H9 (cell line): ENCODE data around the gene RPL19. TPM values are rescaled to one million over a fixed set of nuclear protein-coding genes. Genes with fewer than 3 reads are reported as not detected.

ENCODE experiments used
- DNase-seq: peaks from one replicate; pipeline ENCODE4 v3.0.0-alpha.2; 2017
- H2AFZ ChIP-seq: one replicate; pipeline ENCODE4 v1.6.1; 2013; ENCODE audit warnings: mild to moderate bottlenecking, low read length, control low read depth, moderate library complexity
- H2AK5ac ChIP-seq: 2 replicates; pipeline ENCODE4 v1.6.1; 2013; ENCODE audit warnings: low read length, control low read depth, mixed read lengths; ENCODE audit not compliant: insufficient read length
- H2BK120ac ChIP-seq: one replicate; pipeline ENCODE4 v1.6.1; 2013; ENCODE audit warnings: low read depth, mild to moderate bottlenecking, low read length, control low read depth, inconsistent platforms; ENCODE audit not compliant: poor library complexity, severe bottlenecking
- H2BK12ac ChIP-seq: 2 replicates; pipeline ENCODE4 v1.6.1; 2013; ENCODE audit warnings: low read length, control low read depth, mixed read lengths, low read depth; ENCODE audit not compliant: insufficient read length
- H2BK15ac ChIP-seq: 2 replicates; pipeline ENCODE4 v1.6.1; 2013; ENCODE audit warnings: low read depth, low read length, control low read depth
- H2BK20ac ChIP-seq: one replicate; pipeline ENCODE4 v1.6.1; 2013; ENCODE audit warnings: low read depth, mild to moderate bottlenecking, low read length, control low read depth, inconsistent platforms; ENCODE audit not compliant: poor library complexity, severe bottlenecking
- H2BK5ac ChIP-seq: 2 replicates; pipeline ENCODE4 v1.6.1; 2013; ENCODE audit warnings: low read length, control low read depth, mixed read lengths; ENCODE audit not compliant: insufficient read length
- H3K14ac ChIP-seq: 2 replicates; pipeline ENCODE4 v1.6.1; 2013; ENCODE audit warnings: low read length, control low read depth; ENCODE audit not compliant: insufficient read depth
- H3K18ac ChIP-seq: 2 replicates; pipeline ENCODE4 v1.6.1; 2013; ENCODE audit warnings: low read depth, mild to moderate bottlenecking, mixed read lengths, low read length, control low read depth; ENCODE audit not compliant: insufficient read length
- H3K23ac ChIP-seq: 2 replicates; pipeline ENCODE4 v1.6.1; 2013; ENCODE audit warnings: low read length, control low read depth, mixed read lengths, low read depth; ENCODE audit not compliant: insufficient read length
- H3K23me2 ChIP-seq: 2 replicates; pipeline ENCODE4 v1.6.1; 2013; ENCODE audit warnings: low read depth, mild to moderate bottlenecking, mixed read lengths, low read length, control low read depth; ENCODE audit not compliant: insufficient read length, poor library complexity, severe bottlenecking
- H3K27ac ChIP-seq: 2 replicates; pipeline ENCODE4 v1.5.1; 2013; ENCODE audit warnings: low read length, control low read depth, mixed read lengths, low read depth; ENCODE audit not compliant: insufficient read length
- H3K27me3 ChIP-seq: 2 replicates; pipeline ENCODE4 v1.6.1; 2013; ENCODE audit warnings: low read length, control low read depth, inconsistent platforms; ENCODE audit not compliant: insufficient read depth
- H3K4ac ChIP-seq: 2 replicates; pipeline ENCODE4 v1.6.1; 2013; ENCODE audit warnings: low read depth, mild to moderate bottlenecking, control low read depth, inconsistent platforms, low read length, moderate library complexity
- H3K4me1 ChIP-seq: 2 replicates; pipeline ENCODE4 v1.6.1; 2013; ENCODE audit warnings: low read length, control low read depth, inconsistent platforms; ENCODE audit not compliant: insufficient read depth
- H3K4me2 ChIP-seq: 2 replicates; pipeline ENCODE4 v1.6.1; 2013; ENCODE audit warnings: low read length, control low read depth, mixed read lengths; ENCODE audit not compliant: insufficient read length, insufficient read depth
- H3K56ac ChIP-seq: 2 replicates; pipeline ENCODE4 v1.6.1; 2013; ENCODE audit warnings: low read depth, mild to moderate bottlenecking, mixed read lengths, low read length, control low read depth; ENCODE audit not compliant: insufficient read length
- H3K79me1 ChIP-seq: 2 replicates; pipeline ENCODE4 v1.6.1; 2013; ENCODE audit warnings: low read depth, mild to moderate bottlenecking, moderate library complexity, low read length, control low read depth, inconsistent platforms; ENCODE audit not compliant: insufficient read depth, poor library complexity, severe bottlenecking
- H3K79me2 ChIP-seq: 2 replicates; pipeline ENCODE4 v1.6.1; 2013; ENCODE audit warnings: low read length, control low read depth, inconsistent platforms; ENCODE audit not compliant: insufficient read depth
- H3K9ac ChIP-seq: 2 replicates; pipeline ENCODE4 v1.6.1; 2013; ENCODE audit warnings: low read length, control low read depth, mixed read lengths; ENCODE audit not compliant: insufficient read length; ENCODE audit errors: extremely low read depth
- H3K9me3 ChIP-seq: one replicate; pipeline ENCODE4 v1.6.1; 2013; ENCODE audit warnings: low read depth, low read length, inconsistent platforms; ENCODE audit not compliant: control insufficient read depth
- H3T11ph ChIP-seq: one replicate; pipeline ENCODE4 v1.6.1; 2013; ENCODE audit warnings: mild to moderate bottlenecking, low read length, control low read depth, inconsistent platforms
- H4K20me1 ChIP-seq: one replicate; pipeline ENCODE4 v1.6.1; 2013; ENCODE audit not compliant: control insufficient read depth, insufficient read length, insufficient read depth
- H4K5ac ChIP-seq: 2 replicates; pipeline ENCODE4 v1.6.1; 2013; ENCODE audit warnings: low read depth, mild to moderate bottlenecking, mixed read lengths, low read length, control low read depth; ENCODE audit not compliant: insufficient read length
- H4K8ac ChIP-seq: replicated peaks from 2 replicates; pipeline ENCODE4 v1.6.1; 2013; ENCODE audit warnings: low read length, control low read depth, mixed read lengths, low read depth; ENCODE audit not compliant: insufficient read length
- H4K91ac ChIP-seq: 2 replicates; pipeline ENCODE4 v1.6.1; 2013; ENCODE audit warnings: low read depth, mild to moderate bottlenecking, moderate library complexity, mixed read lengths, low read length, control low read depth; ENCODE audit not compliant: insufficient read length
- H3K27ac Mint-ChIP-seq, 3 experiments: 2 replicates in 2 of 3; 3 replicates in 1 of 3; pipeline ENCODE4 v1.8.0; 2020 to 2021; ENCODE audit warnings: mixed read lengths in 3 of 3, mild to moderate bottlenecking in 1 of 3, moderate library complexity in 1 of 3
- H3K27me3 Mint-ChIP-seq: 2 replicates; pipeline ENCODE4 v1.8.0; 2021; ENCODE audit warnings: low read depth, mild to moderate bottlenecking, moderate library complexity, mixed read lengths
- H3K36me3 Mint-ChIP-seq, 3 experiments: 2 replicates in 2 of 3; 3 replicates in 1 of 3; pipeline ENCODE4 v1.8.0; 2020 to 2021; ENCODE audit warnings: low read depth in 3 of 3, mixed read lengths in 3 of 3; ENCODE audit not compliant: insufficient read depth in 1 of 3
- H3K4me1 Mint-ChIP-seq, 2 experiments: 2 replicates each; pipeline ENCODE4 v1.8.0; 2020; ENCODE audit warnings: mixed read lengths in 2 of 2
- H3K4me3 Mint-ChIP-seq, 2 experiments: 2 replicates in 1 of 2; 3 replicates in 1 of 2; pipeline ENCODE4 v1.8.0; 2020 to 2021; ENCODE audit warnings: mild to moderate bottlenecking in 2 of 2, mixed read lengths in 2 of 2, moderate library complexity in 1 of 2
- H3K9me3 Mint-ChIP-seq, 2 experiments: 2 replicates in 1 of 2; 3 replicates in 1 of 2; pipeline ENCODE4 v1.8.0; 2020; ENCODE audit warnings: mild to moderate bottlenecking in 2 of 2, mixed read lengths in 2 of 2, moderate library complexity in 1 of 2
- CTCF ChIP-seq: fragments of 200-600 bp; sonication (generic); conservative IDR thresholded peaks from 3 replicates; pipeline ENCODE4 v1.8.0; 2021; ENCODE audit warnings: antibody characterized with exemption, mild to moderate bottlenecking
- WGBS: extraction: QIAGEN DNeasy Blood & Tissue Kit; methylation state at CpG from one replicate; pipeline ENCODE4 v1.1.7; 2013; ENCODE audit warnings: missing lambda C conversion rate, low lambda C conversion rate, mixed read lengths; ENCODE audit not compliant: insufficient read length; ENCODE audit errors: extremely low coverage; 5-methylcytosine and 5-hydroxymethylcytosine counted together
- total RNA-seq: library from RNA; stranded (reverse); gene quantifications from 2 replicates; pipeline ENCODE4 v1.2.1, GENCODE V29; 2021

Gene RPL19
- total RNA-seq, 1 experiment from 2014 or later = 2,038 TPM

DNA sequence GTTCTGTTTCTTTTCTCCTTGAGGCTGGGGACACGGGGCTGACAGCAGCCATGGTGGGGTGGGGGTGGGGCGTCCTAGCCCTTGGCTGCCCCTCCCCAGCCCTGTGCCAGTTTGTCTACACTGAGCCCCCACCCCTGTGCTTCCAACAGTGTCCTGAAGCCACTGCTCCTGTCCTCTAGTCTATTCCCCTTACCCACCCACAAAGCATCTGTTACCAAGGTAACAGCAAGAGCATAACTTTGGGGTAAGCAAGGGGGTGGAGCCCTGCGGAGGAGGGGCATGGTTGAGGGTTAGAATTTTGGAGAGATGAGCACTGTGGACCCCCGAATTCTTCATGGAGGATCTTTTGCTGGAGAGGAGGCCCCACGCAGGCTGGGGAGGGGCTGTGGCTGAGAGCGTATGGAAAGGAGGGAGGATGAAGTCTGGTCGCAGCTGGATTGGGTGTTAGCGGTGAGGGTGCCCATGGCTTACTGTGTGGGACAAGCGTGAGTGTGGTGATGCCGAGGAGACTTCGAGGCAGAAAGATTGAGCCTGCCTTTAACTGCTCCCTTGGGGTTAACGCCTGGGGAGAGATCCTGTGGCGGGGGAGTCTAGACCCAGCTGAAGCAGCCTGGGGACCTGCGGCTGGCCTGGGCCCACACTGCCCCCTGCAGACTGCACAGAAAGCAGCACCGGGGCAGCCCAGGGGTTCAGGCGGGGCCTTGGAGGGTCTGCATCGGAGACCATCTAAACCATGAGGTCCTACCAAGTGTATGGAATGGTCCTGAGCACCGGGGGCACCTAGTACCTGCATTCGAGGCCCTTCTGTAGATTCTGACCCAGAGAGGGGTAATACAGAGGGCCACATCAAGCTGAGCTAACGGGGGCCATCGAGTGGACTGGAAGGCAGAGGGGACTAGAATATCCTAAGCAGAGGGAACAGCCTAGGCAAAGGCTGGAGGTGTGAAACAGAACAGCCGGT is 31.8 kb downstream of the RPL19 start:
- no CpG with 5 or more reads among the region's 22 CpGs for WGBS
- H3K79me1 ChIP-seq = no peaks in the 10 kb centered on the region
- H3K4me1 ChIP-seq = no peaks in the 10 kb centered on the region
- no peak overlapping the region for H2BK120ac ChIP-seq
- no peak overlapping the region for H4K91ac ChIP-seq
- Mint-ChIP-seq H3K4me1 (peaks cover 18 to 27% of the 10 kb centered on the region in 2 experiments), H3K36me3 (no peaks in the 10 kb centered on the region), H3K4me3 (peak overlapping the region; percentile 19 to 54), H3K27me3 (peaks cover 23% of the 10 kb centered on the region), H3K27ac (no peak overlapping the region; a peak in 1 of 7 replicates), H3K9me3 (no peaks in the 10 kb centered on the region)
- peak overlapping the region; percentile 29 for H3K18ac ChIP-seq
- no peak overlapping the region for H3K9ac ChIP-seq
- H2AK5ac ChIP-seq = no peak overlapping the region
- H3K4ac ChIP-seq = no peak overlapping the region
- H2BK12ac ChIP-seq = no peak overlapping the region
- no peak overlapping the region for H3K56ac ChIP-seq
- 0 out of 2 replicates have a peak, but pooled peaks cover 2% of the 10 kb centered on the region for H3K27me3 ChIP-seq
- H3K9me3 ChIP-seq = no peaks in the 10 kb centered on the region
- no peak overlapping the region for H2BK5ac ChIP-seq
- peak overlapping the region; percentile 57 for H3K4me2 ChIP-seq
- peak; percentile 89 for DNase-seq
- H4K5ac ChIP-seq = no peak overlapping the region
- no peak overlapping the region for H2BK20ac ChIP-seq
- H3K79me2 ChIP-seq = no peaks in the 10 kb centered on the region
- H3K23ac ChIP-seq = no peak overlapping the region
- no peak overlapping the region for H3K27ac ChIP-seq
- H3K14ac ChIP-seq = no peak overlapping the region
- H4K20me1 ChIP-seq = no peaks in the 10 kb centered on the region
- no peak overlapping the region for H2AFZ ChIP-seq
- H3T11ph ChIP-seq = no peak overlapping the region
- peaks cover 8% of the 10 kb centered on the region for H3K23me2 ChIP-seq
- H4K8ac ChIP-seq = no peak overlapping the region
- peak; percentile 94 for TF ChIP-seq CTCF
- H2BK15ac ChIP-seq = no peak overlapping the region
